HAP-1 (cell line): Measurements from ENCODE around the gene PHLDB1.
A peak's percentile ranks its signal among the peaks of the same experiment; 100 is the strongest.

ENCODE experiments used
- DNase-seq, 2 experiments: peaks; one replicate each; pipeline ENCODE4 v3.0.0-alpha.2; 2016 to 2020; ENCODE audit warnings: low spot score in 2 of 2
- H3K27me3 ChIP-seq: fragments of 250-450 bp; sonication (Bioruptor Pico); 2 replicates; pipeline ENCODE4 v1.5.1; 2020; ENCODE audit warnings: low read depth, mild to moderate bottlenecking, moderate library complexity
- H3K36me3 ChIP-seq: fragments of 250-450 bp; sonication (Bioruptor Pico); replicated peaks from 2 replicates; pipeline ENCODE4 v1.5.1; 2020; ENCODE audit warnings: mild to moderate bottlenecking
- H3K4me1 ChIP-seq: fragments of 250-450 bp; sonication (Bioruptor Pico); 2 replicates; pipeline ENCODE4 v1.5.1; 2020; ENCODE audit warnings: mild to moderate bottlenecking
- H3K4me3 ChIP-seq: fragments of 250-450 bp; sonication (Bioruptor Pico); 2 replicates; pipeline ENCODE4 v1.5.1; 2020; ENCODE audit warnings: mild to moderate bottlenecking, moderate library complexity
- H3K9me3 ChIP-seq: fragments of 250-450 bp; sonication (Bioruptor Pico); 2 replicates; pipeline ENCODE4 v1.5.1; 2020; ENCODE audit warnings: mild to moderate bottlenecking, moderate library complexity
- in situ Hi-C: fragments of 300-500 bp; cut with MboI; formaldehyde crosslinking; loops from 3 replicates; pipeline ENCODE4 v1.14.3; 2020; ENCODE audit warnings: low sequenced_read_pairs, inconsistent platforms, mixed read lengths

PHLDB1 gene

DNA sequence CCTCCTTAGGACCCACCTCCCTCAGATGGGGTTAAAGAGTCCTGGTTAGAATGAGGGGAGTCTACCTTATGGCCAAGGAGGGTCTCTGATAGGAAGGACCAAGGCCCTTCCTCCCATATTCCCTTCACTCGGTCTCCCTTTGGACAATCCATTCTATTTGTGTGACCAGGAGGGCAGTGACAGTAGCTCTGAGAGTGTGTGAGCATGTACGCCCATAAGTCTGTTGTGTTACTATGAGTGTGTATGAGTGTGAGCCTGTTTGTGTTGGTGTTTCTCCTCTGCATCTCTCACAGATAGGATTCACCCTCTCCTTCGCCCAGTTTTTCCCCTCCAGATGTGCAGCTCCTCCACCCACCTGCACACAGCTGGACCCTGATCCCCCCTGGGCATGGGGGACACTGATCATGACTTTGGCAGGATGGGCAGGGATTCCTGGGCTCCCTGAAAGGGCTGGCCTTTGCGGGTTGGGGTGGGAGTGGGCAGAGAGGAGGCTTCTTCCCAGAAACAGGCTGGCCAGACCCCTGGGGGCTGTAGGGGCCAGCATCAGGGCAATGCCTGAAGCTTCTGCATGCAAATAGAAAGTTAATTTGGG is 14.5 kb downstream of the PHLDB1 start:
- in situ Hi-C loops, result no loop called here
- peaks cover 11% of the 10 kb centered on the region for H3K4me1 ChIP-seq
- H3K27me3 ChIP-seq, result no peaks in the 10 kb centered on the region
- no peaks in the 10 kb centered on the region for H3K9me3 ChIP-seq
- H3K4me3 ChIP-seq, result peak overlapping the region; percentile 56
- DNase-seq, result no peak
- peaks cover 4% of the 10 kb centered on the region; the same call in 1 of the 2 replicates for H3K36me3 ChIP-seq

DNA sequence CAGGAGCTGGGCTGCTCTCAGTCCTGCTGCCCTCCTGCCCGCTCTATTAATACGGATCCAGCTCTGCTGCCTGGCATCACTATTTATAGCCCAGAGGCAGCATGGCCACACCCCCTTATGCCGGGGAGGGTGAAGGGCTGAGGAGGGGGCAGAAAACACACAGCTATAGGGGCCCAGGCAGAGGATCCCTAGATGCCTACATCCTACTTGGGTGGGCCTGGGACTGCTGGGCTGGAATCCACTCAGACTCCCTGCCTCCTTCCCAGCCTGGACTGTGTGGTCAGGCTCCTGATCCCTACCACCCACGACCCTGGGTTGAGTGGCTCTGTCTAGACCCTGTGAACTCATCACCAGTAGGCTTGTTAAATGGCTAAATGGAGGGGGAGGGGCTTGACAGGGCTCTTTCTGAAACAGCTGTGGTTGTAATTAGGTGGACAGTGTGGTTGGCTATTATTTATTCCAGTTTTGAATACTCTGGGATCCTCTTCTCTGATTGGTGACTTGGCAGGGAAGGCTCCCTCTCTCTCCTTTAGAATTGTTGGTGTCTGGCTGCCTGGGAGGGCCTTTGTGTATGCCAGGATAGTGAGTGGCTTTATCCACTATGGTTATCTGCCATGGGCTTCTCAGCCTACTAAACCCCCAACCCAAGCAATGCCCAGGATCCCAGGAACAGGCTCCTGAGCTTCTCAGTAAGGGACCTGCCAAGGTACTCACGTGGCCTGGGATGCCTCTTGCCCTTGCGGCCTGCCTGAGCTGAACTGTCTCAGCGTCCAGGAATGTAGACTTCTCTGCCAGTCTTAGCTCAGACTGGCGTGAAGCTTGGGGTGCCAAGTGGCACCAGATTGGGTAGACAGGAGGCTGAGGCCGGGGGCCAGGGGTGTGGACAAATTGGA is 15.2 kb downstream of the PHLDB1 start:
- peak; percentile 13 to 61 for DNase-seq
- H3K27me3 ChIP-seq, result no peaks in the 10 kb centered on the region
- H3K36me3 ChIP-seq, result peaks cover 4% of the 10 kb centered on the region; the same call in 1 of the 2 replicates
- H3K4me1 ChIP-seq, result peaks cover 11% of the 10 kb centered on the region
- in situ Hi-C loops, result no loop called here
- H3K4me3 ChIP-seq, result no peak overlapping the region
- no peaks in the 10 kb centered on the region for H3K9me3 ChIP-seq

DNA sequence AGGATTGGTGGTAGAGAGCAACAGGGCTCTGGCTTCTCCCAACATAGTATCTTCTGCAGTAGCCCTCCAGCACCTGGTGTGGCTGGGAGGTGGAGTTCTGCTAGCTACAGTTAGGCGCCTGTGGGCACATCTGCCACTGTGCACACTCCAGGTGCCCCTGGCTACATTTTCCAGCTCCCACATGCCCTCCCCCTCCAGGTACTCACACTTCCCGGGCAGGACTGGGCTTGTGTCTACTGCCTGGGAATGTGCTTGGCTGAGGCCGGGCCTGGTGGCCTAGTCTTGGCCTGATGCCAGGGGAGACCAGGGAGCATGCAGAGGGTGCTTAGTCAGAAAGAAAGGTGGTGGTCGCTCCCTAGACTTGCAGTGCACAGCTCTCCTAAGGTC is 15.8 kb downstream of the PHLDB1 start:
- no peaks in the 10 kb centered on the region for H3K27me3 ChIP-seq
- peaks cover 4% of the 10 kb centered on the region for H3K36me3 ChIP-seq
- no peaks in the 10 kb centered on the region for H3K9me3 ChIP-seq
- H3K4me1 ChIP-seq, result peaks cover 11% of the 10 kb centered on the region
- in situ Hi-C loops, result no loop called here
- DNase-seq, result peak in 1 of 2 experiments; percentile 47
- H3K4me3 ChIP-seq, result no peak overlapping the region

DNA sequence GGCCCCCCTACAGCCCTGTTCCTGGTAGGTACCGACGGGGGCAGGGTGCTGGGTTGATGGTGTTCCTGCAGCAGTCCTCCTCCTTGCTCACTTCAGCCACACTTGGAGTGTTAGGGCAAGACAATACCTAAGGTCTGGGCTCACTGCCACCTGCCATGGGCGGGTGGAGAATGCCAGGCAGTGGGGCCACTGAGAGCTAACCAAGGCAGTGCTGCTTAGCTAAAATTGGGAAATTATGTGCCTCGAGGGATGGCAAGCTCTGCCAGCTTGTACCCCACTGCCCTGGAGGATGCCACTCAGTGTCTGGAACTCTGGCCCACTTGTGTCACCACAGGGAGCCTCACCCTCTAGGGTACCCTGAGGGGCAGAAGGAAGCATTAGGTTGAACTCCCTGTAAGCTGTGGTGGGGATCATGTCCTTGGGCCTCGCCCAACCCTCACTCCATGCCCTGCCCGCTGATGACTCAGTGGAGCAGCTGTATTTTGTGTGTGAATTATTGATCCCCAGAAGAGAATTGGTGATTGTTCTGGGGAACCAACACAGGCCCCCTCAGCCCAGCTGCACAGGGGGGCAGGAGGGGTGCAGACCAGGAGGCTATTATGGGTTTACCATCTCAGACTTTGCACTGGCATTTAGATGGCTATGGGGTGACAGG is 17.7 kb downstream of the PHLDB1 start:
- Histone ChIP-seq H3K36me3 (peaks cover 7% of the 10 kb centered on the region), H3K27me3 (no peaks in the 10 kb centered on the region), H3K9me3 (no peaks in the 10 kb centered on the region), H3K4me3 (no peak overlapping the region), H3K4me1 (peaks cover 11% of the 10 kb centered on the region)
- in situ Hi-C loops, result no loop called here
- no peak for DNase-seq

DNA sequence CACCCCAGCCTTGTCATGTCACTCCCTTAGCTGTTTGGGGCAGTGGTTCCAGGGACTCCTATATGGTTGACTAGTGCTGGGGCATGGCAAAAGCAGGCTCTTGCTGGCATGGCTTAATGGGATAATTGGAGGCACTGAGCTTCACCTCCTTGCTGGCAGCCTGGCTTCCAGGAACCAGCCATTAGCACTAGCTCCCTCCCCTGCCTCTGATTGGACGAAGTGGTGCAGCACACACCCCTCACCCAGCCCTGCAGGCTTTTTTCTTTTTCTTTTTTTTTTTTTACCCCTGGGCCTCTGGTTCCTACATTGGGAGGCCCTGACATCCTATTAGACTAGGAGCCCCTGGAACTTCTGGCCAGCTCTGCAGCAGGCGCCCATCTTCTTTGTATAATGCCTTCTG is 18.6 kb downstream of the PHLDB1 start:
- in situ Hi-C loops, result no loop called here
- H3K4me1 ChIP-seq, result peaks cover 6% of the 10 kb centered on the region
- DNase-seq, result no peak
- no peaks in the 10 kb centered on the region for H3K9me3 ChIP-seq
- H3K4me3 ChIP-seq, result no peak overlapping the region
- H3K36me3 ChIP-seq, result peaks cover 7% of the 10 kb centered on the region
- H3K27me3 ChIP-seq, result no peaks in the 10 kb centered on the region

DNA sequence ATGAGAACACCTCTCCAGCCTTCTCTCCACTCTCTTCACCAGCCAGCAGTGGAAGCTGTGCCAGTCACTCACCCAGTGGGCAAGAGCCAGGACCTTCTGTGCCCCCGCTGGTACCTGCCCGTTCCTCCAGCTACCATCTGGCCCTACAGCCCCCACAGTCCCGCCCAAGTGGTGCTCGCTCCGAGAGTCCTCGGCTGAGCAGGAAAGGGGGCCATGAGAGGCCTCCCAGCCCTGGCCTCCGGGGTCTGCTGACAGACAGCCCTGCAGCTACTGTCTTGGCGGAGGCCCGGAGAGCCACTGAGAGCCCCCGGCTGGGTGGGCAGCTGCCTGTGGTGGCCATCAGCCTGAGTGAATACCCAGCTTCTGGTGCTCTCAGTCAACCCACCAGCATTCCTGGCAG is 20.2 kb downstream of the PHLDB1 start:
- Histone ChIP-seq H3K9me3 (no peaks in the 10 kb centered on the region), H3K4me1 (no peaks in the 10 kb centered on the region), H3K4me3 (no peak overlapping the region), H3K27me3 (no peaks in the 10 kb centered on the region), H3K36me3 (peaks cover 7% of the 10 kb centered on the region)
- in situ Hi-C loops, result no loop called here
- DNase-seq, result no peak

DNA sequence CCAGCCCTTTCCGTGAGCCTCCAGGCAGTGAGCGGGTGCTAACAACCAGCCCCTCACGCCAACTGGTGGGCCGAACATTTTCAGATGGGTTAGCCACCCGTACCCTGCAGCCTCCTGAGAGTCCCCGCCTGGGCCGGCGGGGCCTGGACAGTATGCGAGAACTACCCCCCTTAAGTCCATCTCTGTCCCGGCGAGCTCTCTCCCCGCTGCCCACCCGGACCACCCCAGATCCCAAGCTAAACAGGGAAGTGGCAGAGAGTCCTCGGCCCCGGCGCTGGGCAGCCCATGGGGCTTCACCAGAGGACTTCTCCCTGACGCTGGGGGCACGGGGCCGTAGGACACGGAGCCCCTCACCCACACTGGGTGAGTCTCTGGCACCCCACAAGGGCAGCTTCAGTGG is 20.6 kb downstream of the PHLDB1 start:
- no peak for DNase-seq
- no peaks in the 10 kb centered on the region for H3K27me3 ChIP-seq
- H3K4me1 ChIP-seq, result no peaks in the 10 kb centered on the region
- in situ Hi-C loops, result no loop called here
- H3K4me3 ChIP-seq, result no peak overlapping the region
- H3K36me3 ChIP-seq, result peaks cover 7% of the 10 kb centered on the region
- H3K9me3 ChIP-seq, result no peaks in the 10 kb centered on the region

DNA sequence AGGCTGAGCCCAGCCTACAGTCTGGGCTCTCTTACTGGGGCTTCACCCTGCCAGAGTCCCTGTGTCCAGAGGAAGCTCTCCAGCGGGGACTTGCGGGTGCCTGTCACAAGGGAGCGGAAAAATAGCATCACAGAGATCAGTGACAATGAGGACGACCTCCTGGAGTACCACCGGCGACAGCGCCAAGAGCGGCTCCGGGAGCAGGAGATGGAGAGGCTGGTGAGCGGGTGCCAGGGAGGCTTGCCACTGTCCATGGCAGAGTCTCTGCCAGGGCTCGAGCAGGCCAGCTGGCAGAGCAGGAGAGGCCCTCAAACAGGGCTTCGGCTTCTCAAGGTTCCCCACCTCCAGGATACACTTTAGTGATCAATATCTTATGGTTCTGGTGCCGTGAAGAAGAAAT is 21.0 kb downstream of the PHLDB1 start:
- Histone ChIP-seq H3K36me3 (peaks cover 7% of the 10 kb centered on the region), H3K9me3 (no peaks in the 10 kb centered on the region), H3K4me1 (no peaks in the 10 kb centered on the region), H3K27me3 (no peaks in the 10 kb centered on the region), H3K4me3 (no peak overlapping the region)
- in situ Hi-C loops, result no loop called here
- no peak for DNase-seq

DNA sequence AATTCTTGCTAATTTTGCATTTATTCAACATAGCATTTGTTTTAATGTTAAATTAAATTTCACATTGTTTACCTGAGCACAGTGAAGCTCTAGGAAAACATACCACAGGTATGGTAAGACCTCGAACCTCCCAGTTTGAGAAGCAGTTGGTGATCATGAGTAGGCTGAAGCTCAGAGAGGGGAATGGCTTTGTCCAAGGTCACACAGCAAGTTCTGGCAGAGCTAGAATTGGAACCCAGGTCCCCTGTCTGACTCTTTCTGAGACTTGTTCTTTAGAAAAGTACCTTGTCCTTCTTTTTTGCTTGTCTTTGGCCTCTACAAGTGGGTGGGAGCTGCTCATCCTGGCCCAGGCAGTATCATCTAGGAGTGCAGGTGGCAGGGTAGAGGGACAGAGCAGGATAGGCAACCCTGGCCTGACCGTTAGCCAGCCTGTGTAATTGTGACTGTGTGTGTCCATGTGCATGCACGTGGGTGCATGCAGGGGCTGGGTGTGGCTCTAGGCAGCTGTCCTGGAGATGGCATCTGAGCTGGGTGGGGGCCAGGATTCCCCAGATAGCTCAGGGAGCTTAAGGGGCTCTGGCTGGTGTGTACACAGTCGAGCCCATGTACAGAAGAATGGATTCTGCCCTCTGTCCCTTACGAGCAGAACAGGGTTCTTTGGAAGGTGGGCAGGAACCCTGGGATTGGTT is 21.6 kb downstream of the PHLDB1 start:
- no peaks in the 10 kb centered on the region for H3K27me3 ChIP-seq
- no peaks in the 10 kb centered on the region for H3K9me3 ChIP-seq
- no peaks in the 10 kb centered on the region for H3K4me1 ChIP-seq
- in situ Hi-C loops, result no loop called here
- H3K36me3 ChIP-seq, result peaks cover 7% of the 10 kb centered on the region
- no peak overlapping the region for H3K4me3 ChIP-seq
- DNase-seq, result no peak

DNA sequence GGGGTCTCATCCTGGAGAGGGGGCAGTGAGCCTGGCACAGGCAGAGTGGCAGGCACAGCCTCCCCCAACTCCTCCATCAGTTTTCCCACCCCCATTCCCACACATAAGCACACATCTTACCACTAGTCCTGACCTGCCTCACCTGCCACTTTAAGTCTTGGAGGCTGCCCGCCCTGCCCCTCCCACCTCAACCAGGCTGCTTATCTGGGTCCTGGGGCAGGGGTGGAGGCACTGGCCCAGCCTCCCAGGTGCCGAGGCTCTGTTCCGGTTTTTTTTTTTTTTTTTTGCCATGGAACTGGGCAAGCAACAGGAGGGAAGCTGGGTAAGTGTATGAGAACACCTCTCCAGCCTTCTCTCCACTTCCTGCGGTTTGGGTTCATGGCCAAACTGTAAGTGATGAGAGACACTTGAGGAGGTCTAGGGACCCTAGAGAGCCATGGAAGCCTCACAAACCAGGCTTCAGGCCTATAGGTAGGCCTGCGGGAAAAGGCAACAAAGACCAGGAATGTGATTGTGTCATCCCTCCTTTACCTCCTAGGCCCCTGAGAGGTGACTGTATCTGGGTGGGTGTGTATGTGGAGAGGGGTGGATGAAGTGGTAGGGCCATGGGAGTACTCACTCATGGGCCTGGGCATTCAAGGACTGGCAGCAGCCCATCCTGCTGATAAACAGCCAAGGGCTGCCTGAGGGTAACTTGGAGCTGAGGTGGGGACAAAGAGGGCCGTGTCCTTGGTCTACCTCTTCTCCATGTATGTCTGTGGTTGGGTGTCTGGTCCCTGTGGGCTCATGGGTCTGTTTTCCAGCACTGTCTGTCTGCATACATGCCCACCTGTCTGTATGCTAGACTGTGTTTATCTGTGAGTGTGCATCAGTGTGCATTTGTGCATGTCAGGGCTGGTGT is 22.6 kb downstream of the PHLDB1 start:
- Histone ChIP-seq H3K9me3 (no peaks in the 10 kb centered on the region), H3K4me3 (no peak overlapping the region), H3K27me3 (no peaks in the 10 kb centered on the region), H3K4me1 (no peaks in the 10 kb centered on the region), H3K36me3 (peaks cover 6% of the 10 kb centered on the region)
- no peak for DNase-seq
- in situ Hi-C loops, result no loop called here

DNA sequence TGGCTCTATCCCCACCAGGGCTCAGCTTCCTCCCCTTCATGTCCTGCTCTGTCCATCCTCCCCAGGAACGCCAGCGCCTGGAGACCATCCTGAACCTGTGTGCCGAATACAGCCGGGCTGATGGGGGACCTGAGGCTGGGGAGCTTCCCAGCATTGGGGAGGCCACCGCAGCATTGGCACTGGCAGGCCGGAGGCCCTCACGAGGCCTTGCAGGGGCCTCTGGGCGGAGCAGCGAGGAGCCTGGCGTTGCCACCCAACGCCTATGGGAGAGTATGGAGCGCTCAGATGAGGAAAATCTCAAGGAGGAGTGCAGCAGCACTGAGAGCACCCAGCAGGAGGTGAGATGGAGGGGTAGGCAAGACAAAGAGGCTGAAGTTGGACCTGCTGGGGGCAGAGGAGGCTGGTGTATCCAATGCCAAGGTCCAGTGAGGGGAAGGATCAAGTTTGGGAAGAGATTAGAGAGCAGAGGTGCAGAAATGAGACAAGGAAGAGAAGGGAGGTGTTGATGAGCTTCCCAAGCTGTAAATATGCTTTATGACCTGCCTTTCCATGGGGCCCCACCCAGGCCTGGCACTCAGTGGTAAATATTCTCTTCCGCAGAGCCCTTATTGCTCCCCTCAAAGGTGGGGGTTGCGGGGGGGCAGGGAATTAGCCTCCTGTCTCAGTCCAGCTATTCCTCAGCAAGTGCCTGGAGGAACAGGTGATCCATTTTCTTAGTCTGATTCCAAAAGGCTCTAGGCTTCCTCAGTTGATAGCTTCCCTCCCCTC is 23.9 kb downstream of the PHLDB1 start:
- no peak for DNase-seq
- Histone ChIP-seq H3K4me3 (no peak overlapping the region), H3K4me1 (no peaks in the 10 kb centered on the region), H3K36me3 (peaks cover 5% of the 10 kb centered on the region), H3K9me3 (no peaks in the 10 kb centered on the region), H3K27me3 (no peaks in the 10 kb centered on the region)
- in situ Hi-C loops, result no loop called here

DNA sequence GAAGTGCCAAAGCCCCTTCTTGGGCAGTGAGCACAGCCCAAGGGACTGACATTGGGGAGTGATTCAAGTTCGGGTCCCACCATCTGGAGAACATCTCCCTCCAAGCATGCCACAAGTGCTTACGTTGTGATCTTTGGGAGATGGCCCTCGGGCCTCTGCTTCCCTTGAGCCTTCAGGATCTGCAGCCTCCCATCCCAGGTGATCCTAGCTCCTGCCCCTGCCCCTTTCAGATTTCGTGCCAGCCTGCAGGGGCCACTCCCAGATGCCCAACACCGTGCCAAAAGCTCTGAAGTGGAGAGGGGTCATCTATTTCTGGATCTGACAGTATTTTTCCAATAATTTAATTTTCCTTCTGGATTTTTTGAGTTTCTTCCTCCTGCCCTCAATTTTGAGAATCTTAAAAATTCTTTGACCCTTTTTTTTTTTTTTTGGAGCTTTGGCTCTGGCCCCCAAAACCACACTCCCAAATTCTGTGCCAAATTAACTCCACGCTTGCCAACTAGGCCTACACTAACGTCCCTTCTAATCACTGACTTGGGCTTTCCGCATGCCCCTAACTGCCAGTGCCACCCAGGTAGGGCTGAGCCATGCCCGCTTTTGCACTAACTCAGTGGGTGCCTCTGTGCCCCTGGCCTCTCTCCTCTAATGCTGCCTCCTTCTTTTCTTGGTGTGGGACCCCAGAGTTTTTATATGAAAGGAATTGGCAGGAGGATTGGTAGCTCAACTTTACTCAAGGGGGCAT is 25.3 kb downstream of the PHLDB1 start:
- no peaks in the 10 kb centered on the region for H3K9me3 ChIP-seq
- H3K27me3 ChIP-seq, result no peaks in the 10 kb centered on the region
- H3K4me1 ChIP-seq, result no peaks in the 10 kb centered on the region
- in situ Hi-C loops, result no loop called here
- peaks cover 5% of the 10 kb centered on the region; the same call in 1 of the 2 replicates for H3K36me3 ChIP-seq
- no peak overlapping the region for H3K4me3 ChIP-seq
- no peak for DNase-seq
